Measurements from ENCODE around the gene DNAH1.

DNAH1 gene

GRCh38 chr3:52311576-52312119 lies 4.5 kb upstream of the DNAH1 start:
- DNase-seq (ENCODE audit: low spot score): no peak

GRCh38 chr3:52313188-52313773 lies 2.8 kb upstream of the DNAH1 start:
- no peak for DNase-seq (ENCODE audit: low spot score)

GRCh38 chr3:52313774-52314188 lies 2.3 kb upstream of the DNAH1 start:
- peak; percentile 45 for DNase-seq (ENCODE audit: low spot score)

GRCh38 chr3:52314489-52314888 lies 1.6 kb upstream of the DNAH1 start:
- DNase-seq (ENCODE audit: low spot score): no peak

GRCh38 chr3:52315006-52315405 lies 1.1 kb upstream of the DNAH1 start:
- no peak for DNase-seq (ENCODE audit: low spot score)

- peak; percentile 73 for DNase-seq (ENCODE audit: low spot score)
Measured at GRCh38 chr3:52317208-52318000, 1.3 kb downstream of the DNAH1 start.

GRCh38 chr3:52318186-52318816 lies 2.2 kb downstream of the DNAH1 start:
- no peak for DNase-seq (ENCODE audit: low spot score)

GRCh38 chr3:52319921-52320595 lies 3.9 kb downstream of the DNAH1 start:
- DNase-seq (ENCODE audit: low spot score): no peak

GRCh38 chr3:52321481-52321880 lies 5.4 kb downstream of the DNAH1 start:
- DNase-seq (ENCODE audit: low spot score): no peak

GRCh38 chr3:52322466-52322865 lies 6.3 kb downstream of the DNAH1 start:
- no peak for DNase-seq (ENCODE audit: low spot score)

- no peak for DNase-seq (ENCODE audit: low spot score)
Measured at GRCh38 chr3:52323526-52324295, 7.6 kb downstream of the DNAH1 start.

- DNase-seq (ENCODE audit: low spot score): no peak
Measured at GRCh38 chr3:52324676-52325075, 8.6 kb downstream of the DNAH1 start.

GRCh38 chr3:52325686-52326085 lies 9.6 kb downstream of the DNAH1 start:
- DNase-seq (ENCODE audit: low spot score): no peak

- DNase-seq (ENCODE audit: low spot score): no peak
Measured at GRCh38 chr3:52326976-52327375, 10.9 kb downstream of the DNAH1 start.

- no peak for DNase-seq (ENCODE audit: low spot score)
Measured at GRCh38 chr3:52327486-52328290, 11.6 kb downstream of the DNAH1 start.

- no peak for DNase-seq (ENCODE audit: low spot score)
Measured at GRCh38 chr3:52328536-52329080, 12.5 kb downstream of the DNAH1 start.

GRCh38 chr3:52330194-52330805 lies 14.2 kb downstream of the DNAH1 start:
- DNase-seq (ENCODE audit: low spot score): no peak

GRCh38 chr3:52331091-52331490 lies 15.0 kb downstream of the DNAH1 start:
- DNase-seq (ENCODE audit: low spot score): no peak

- DNase-seq (ENCODE audit: low spot score): no peak
Measured at GRCh38 chr3:52331906-52332305, 15.8 kb downstream of the DNAH1 start.

Data from AG08396 (cell line).